ENCODE data around the gene RPS6KB1. TPM values are rescaled to one million over a fixed set of nuclear protein-coding genes. Genes with fewer than 3 reads are reported as not detected.
A peak's percentile ranks its signal among the peaks of the same experiment; 100 is the strongest.

RPS6KB1 gene
- total and polyA plus RNA-seq, 2 experiments from 2014 or later = 22.4 to 27.9 TPM

DNA sequence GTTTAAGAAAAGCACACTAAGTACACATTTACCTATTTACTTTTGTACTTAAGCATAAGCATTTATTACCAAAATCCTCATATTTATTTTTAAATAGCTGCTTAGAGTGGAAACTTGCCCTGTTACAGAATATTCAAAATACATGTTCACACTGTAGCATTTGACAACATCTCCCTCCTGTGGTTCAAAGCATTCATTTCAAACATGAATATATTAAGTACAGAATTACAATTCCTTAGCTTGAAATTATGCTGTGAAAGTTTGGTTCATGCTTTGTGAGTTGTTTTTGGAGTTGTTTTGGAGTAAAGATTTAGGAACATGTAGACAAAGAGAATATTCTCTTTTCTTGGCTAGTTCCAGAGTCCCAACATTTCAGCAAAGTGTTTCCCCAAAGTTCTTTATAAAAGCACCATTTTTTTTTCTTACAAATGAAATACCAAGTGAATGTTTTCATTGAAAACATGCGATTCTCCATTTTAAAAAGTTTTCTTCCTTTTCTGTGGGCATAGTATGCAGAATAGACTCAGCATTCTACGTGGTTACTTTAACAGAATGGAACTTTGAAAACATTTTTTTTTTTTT is 33.4 kb upstream of the RPS6KB1 start:
- Histone ChIP-seq H3K4me2 (no peak overlapping the region), H2AFZ (no peak overlapping the region), H3K9me2 (replicated peaks; ENCODE audit: insufficient read depth) (no peaks in the 10 kb centered on the region), H3K4me1 (ENCODE audit: insufficient read depth) (peaks cover 4% of the 10 kb centered on the region), H3K9me3 (ENCODE audit: low read depth) (no peaks in the 10 kb centered on the region), H3K36me3 (replicated peaks; ENCODE audit: insufficient read depth, low read depth) (no peaks in the 10 kb centered on the region), H4K20me1 (ENCODE audit: insufficient read depth, poor library complexity, severe bottlenecking) (no peaks in the 10 kb centered on the region), H3K27ac (no peak overlapping the region), H3K27me3 (no peaks in the 10 kb centered on the region), H3K4me3 (no peak overlapping the region), H3K79me2 (no peaks in the 10 kb centered on the region)
- TF ChIP-seq, protein P1, sequence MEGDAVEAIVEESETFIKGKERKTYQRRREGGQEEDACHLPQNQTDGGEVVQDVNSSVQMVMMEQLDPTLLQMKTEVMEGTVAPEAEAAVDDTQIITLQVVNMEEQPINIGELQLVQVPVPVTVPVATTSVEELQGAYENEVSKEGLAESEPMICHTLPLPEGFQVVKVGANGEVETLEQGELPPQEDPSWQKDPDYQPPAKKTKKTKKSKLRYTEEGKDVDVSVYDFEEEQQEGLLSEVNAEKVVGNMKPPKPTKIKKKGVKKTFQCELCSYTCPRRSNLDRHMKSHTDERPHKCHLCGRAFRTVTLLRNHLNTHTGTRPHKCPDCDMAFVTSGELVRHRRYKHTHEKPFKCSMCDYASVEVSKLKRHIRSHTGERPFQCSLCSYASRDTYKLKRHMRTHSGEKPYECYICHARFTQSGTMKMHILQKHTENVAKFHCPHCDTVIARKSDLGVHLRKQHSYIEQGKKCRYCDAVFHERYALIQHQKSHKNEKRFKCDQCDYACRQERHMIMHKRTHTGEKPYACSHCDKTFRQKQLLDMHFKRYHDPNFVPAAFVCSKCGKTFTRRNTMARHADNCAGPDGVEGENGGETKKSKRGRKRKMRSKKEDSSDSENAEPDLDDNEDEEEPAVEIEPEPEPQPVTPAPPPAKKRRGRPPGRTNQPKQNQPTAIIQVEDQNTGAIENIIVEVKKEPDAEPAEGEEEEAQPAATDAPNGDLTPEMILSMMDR (IDR thresholded peaks at IDR 0.05; ENCODE audit: poor library complexity) = peak; percentile 68
- TF ChIP-seq EZH2phosphoT487 (IDR thresholded peaks at IDR 0.05; ENCODE audit: low read depth, severe bottlenecking, unreplicated experiment) = no peak
- 90% methylated on average over 2 of the region's 2 CpGs for WGBS (ENCODE audit: low lambda C conversion rate, missing lambda C conversion rate)
- no peak for DNase-seq (ENCODE audit: low spot score)

DNA sequence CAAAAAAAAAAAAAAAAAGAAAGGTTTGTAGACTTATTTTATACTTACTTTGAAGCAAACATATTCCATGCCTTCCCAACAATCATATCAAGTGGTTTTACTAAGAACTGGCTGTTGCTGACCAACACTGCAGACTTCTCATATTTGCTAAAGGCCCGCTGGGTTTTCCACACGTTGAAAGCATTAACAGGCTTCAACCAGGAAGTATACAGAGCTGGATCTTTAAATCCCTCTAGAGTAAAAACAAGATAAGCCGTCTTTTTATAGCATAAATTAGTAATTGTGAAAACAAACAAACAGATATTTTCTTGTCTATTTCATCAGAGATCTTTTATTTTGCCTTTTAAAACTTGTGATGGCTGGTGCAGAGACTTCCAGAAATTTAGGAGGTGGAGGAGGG is 29.3 kb upstream of the RPS6KB1 start:
- Histone ChIP-seq H3K4me1 (ENCODE audit: insufficient read depth) (no peaks in the 10 kb centered on the region), H3K79me2 (no peaks in the 10 kb centered on the region), H3K4me3 (no peak overlapping the region), H4K20me1 (ENCODE audit: insufficient read depth, poor library complexity, severe bottlenecking) (no peaks in the 10 kb centered on the region), H3K9me2 (replicated peaks; ENCODE audit: insufficient read depth) (no peaks in the 10 kb centered on the region), H3K9me3 (ENCODE audit: low read depth) (no peaks in the 10 kb centered on the region), H3K4me2 (no peak overlapping the region), H3K36me3 (replicated peaks; ENCODE audit: insufficient read depth, low read depth) (no peaks in the 10 kb centered on the region), H3K27ac (no peak overlapping the region), H2AFZ (no peak overlapping the region), H3K27me3 (no peaks in the 10 kb centered on the region)
- WGBS (ENCODE audit: low lambda C conversion rate, missing lambda C conversion rate) = 52% methylated on average over 3 of the region's 3 CpGs
- TF ChIP-seq EZH2phosphoT487 (IDR thresholded peaks at IDR 0.05; ENCODE audit: low read depth, severe bottlenecking, unreplicated experiment) (no peak), EZH2 (IDR thresholded peaks at IDR 0.05; ENCODE audit: borderline replicate concordance) (no peak)
- TF ChIP-seq, protein P1 (IDR thresholded peaks at IDR 0.05; ENCODE audit: poor library complexity) = no peak
- no peak for DNase-seq (ENCODE audit: low spot score)

DNA sequence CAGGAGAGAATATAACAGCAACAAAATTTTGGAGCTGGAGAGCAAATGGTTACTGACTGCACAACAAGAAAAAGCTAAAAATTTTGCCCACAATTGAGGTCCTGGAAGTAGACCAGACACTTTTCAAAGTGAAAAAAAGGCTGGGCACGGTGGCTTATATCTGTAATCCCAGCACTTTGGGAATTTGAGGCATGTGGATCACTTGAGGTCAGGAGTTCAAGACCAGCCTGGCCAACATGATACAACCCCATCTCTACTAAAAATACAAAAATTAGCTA is 23.0 kb upstream of the RPS6KB1 start:
- Histone ChIP-seq H3K4me2 (no peak overlapping the region), H4K20me1 (ENCODE audit: insufficient read depth, poor library complexity, severe bottlenecking) (no peaks in the 10 kb centered on the region), H3K4me1 (ENCODE audit: insufficient read depth) (peaks cover 5% of the 10 kb centered on the region), H3K36me3 (replicated peaks; ENCODE audit: insufficient read depth, low read depth) (no peaks in the 10 kb centered on the region), H3K4me3 (no peak overlapping the region), H3K27me3 (no peaks in the 10 kb centered on the region), H3K79me2 (no peaks in the 10 kb centered on the region), H3K9me3 (ENCODE audit: low read depth) (no peaks in the 10 kb centered on the region), H3K9me2 (replicated peaks; ENCODE audit: insufficient read depth) (no peaks in the 10 kb centered on the region), H3K27ac (peak overlapping the region; percentile 53), H2AFZ (no peak overlapping the region)
- 45% methylated on average over 1 of the region's 1 CpG for WGBS (ENCODE audit: low lambda C conversion rate, missing lambda C conversion rate)
- TF ChIP-seq EZH2phosphoT487 (IDR thresholded peaks at IDR 0.05; ENCODE audit: low read depth, severe bottlenecking, unreplicated experiment) = no peak
- TF ChIP-seq, protein P1 (IDR thresholded peaks at IDR 0.05; ENCODE audit: poor library complexity) = no peak
- no peak for DNase-seq (ENCODE audit: low spot score)

GRCh38 chr17:59870482-59870881 is 22.4 kb upstream of the RPS6KB1 start:
- WGBS (ENCODE audit: low lambda C conversion rate, missing lambda C conversion rate) = 63% methylated on average over 8 of the region's 8 CpGs
- H3K27ac ChIP-seq = no peak overlapping the region
- peaks cover 5% of the 10 kb centered on the region for H3K4me1 ChIP-seq (ENCODE audit: insufficient read depth)
- H3K27me3 ChIP-seq = no peaks in the 10 kb centered on the region
- no peaks in the 10 kb centered on the region for H4K20me1 ChIP-seq (ENCODE audit: insufficient read depth, poor library complexity, severe bottlenecking)
- no peaks in the 10 kb centered on the region for H3K36me3 ChIP-seq (replicated peaks; ENCODE audit: insufficient read depth, low read depth)
- DNase-seq (ENCODE audit: low spot score) = no peak
- no peak overlapping the region for H3K4me2 ChIP-seq
- no peak overlapping the region for H2AFZ ChIP-seq
- H3K9me2 ChIP-seq (replicated peaks; ENCODE audit: insufficient read depth) = no peaks in the 10 kb centered on the region
- H3K4me3 ChIP-seq = no peak overlapping the region
- TF ChIP-seq, protein P1 (IDR thresholded peaks at IDR 0.05; ENCODE audit: poor library complexity) = no peak
- TF ChIP-seq EZH2 (IDR thresholded peaks at IDR 0.05; ENCODE audit: borderline replicate concordance) (no peak), EZH2phosphoT487 (IDR thresholded peaks at IDR 0.05; ENCODE audit: low read depth, severe bottlenecking, unreplicated experiment) (no peak)
- no peaks in the 10 kb centered on the region for H3K9me3 ChIP-seq (ENCODE audit: low read depth)
- no peaks in the 10 kb centered on the region for H3K79me2 ChIP-seq
